ENCODE measurements around the gene NTNG2. TPM values are rescaled to one million over a fixed set of nuclear protein-coding genes. Genes with fewer than 3 reads are reported as not detected.

NTNG2 gene
- total RNA-seq, 1 donor from 2014 or later, result 43.7 TPM

DNA sequence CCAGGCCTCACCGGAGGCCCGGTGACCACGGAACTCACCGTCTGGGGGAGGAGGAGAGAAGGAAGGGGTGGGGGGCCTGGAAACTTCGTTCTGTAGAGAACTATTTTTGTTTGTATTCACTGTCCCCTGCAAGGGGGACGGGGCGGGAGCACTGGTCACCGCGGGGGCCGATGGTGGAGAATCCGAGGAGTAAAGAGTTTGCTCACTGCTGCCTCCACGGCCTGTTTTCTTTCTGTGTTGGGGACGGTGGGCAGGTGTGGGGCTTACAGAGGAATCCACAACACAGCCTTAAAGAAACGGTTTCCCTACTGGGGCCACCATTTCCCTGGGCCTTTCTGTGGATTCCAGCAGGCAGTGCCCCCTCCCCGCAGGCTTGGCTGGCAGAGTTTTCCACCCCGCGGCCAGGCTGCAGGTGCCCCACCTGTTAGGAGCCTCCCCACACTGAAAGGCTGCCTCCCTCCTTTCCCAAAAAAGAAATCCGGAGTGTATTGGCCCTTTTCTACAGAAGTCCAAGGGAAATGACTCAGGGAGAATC lies 80.8 kb downstream of the NTNG2 start:
- peak overlapping the region; percentile 86 for H3K27ac Mint-ChIP-seq (ENCODE audit: unreplicated experiment)
- peaks cover 7% of the 10 kb centered on the region for H3K27me3 Mint-ChIP-seq (ENCODE audit: unreplicated experiment)

GRCh38 chr9:132243156-132244074 lies 81.6 kb downstream of the NTNG2 start:
- TF ChIP-seq, protein P1, sequence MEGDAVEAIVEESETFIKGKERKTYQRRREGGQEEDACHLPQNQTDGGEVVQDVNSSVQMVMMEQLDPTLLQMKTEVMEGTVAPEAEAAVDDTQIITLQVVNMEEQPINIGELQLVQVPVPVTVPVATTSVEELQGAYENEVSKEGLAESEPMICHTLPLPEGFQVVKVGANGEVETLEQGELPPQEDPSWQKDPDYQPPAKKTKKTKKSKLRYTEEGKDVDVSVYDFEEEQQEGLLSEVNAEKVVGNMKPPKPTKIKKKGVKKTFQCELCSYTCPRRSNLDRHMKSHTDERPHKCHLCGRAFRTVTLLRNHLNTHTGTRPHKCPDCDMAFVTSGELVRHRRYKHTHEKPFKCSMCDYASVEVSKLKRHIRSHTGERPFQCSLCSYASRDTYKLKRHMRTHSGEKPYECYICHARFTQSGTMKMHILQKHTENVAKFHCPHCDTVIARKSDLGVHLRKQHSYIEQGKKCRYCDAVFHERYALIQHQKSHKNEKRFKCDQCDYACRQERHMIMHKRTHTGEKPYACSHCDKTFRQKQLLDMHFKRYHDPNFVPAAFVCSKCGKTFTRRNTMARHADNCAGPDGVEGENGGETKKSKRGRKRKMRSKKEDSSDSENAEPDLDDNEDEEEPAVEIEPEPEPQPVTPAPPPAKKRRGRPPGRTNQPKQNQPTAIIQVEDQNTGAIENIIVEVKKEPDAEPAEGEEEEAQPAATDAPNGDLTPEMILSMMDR (IDR thresholded peaks at IDR 0.05; ENCODE audit: partially characterized antibody, unreplicated experiment), result no peak

More for the DNA sequence above, 80.8 kb downstream of the NTNG2 start:
- Mint-ChIP-seq H3K36me3 (ENCODE audit: unreplicated experiment) (no peaks in the 10 kb centered on the region), H3K4me1 (ENCODE audit: low read depth, unreplicated experiment) (peaks cover 15% of the 10 kb centered on the region), H3K9me3 (ENCODE audit: unreplicated experiment) (peaks cover 7% of the 10 kb centered on the region), H3K4me3 (ENCODE audit: unreplicated experiment) (peak overlapping the region; percentile 91)
- TF ChIP-seq, protein P1 (IDR thresholded peaks at IDR 0.05; ENCODE audit: partially characterized antibody, unreplicated experiment), result no peak
- DNase-seq, result no peak

GRCh38 chr9:132244582-132245455 lies 83.0 kb downstream of the NTNG2 start:
- peaks cover 7% of the 10 kb centered on the region for H3K27me3 Mint-ChIP-seq (ENCODE audit: unreplicated experiment)
- H3K4me1 Mint-ChIP-seq (ENCODE audit: low read depth, unreplicated experiment), result peaks cover 15% of the 10 kb centered on the region
- peaks cover 7% of the 10 kb centered on the region for H3K9me3 Mint-ChIP-seq (ENCODE audit: unreplicated experiment)
- peak overlapping the region; percentile 62 for H3K27ac Mint-ChIP-seq (ENCODE audit: unreplicated experiment)
- DNase-seq, result peak; percentile 54
- no peaks in the 10 kb centered on the region for H3K36me3 Mint-ChIP-seq (ENCODE audit: unreplicated experiment)
- TF ChIP-seq, protein P1 (IDR thresholded peaks at IDR 0.05; ENCODE audit: partially characterized antibody, unreplicated experiment), result no peak
- H3K4me3 Mint-ChIP-seq (ENCODE audit: unreplicated experiment), result peak overlapping the region; percentile 69

More at GRCh38 chr9:132243156-132244074, 81.6 kb downstream of the NTNG2 start:
- Mint-ChIP-seq H3K4me3 (ENCODE audit: unreplicated experiment) (peak overlapping the region; percentile 91), H3K4me1 (ENCODE audit: low read depth, unreplicated experiment) (peaks cover 15% of the 10 kb centered on the region), H3K36me3 (ENCODE audit: unreplicated experiment) (no peaks in the 10 kb centered on the region), H3K9me3 (ENCODE audit: unreplicated experiment) (peaks cover 7% of the 10 kb centered on the region), H3K27me3 (ENCODE audit: unreplicated experiment) (peaks cover 7% of the 10 kb centered on the region), H3K27ac (ENCODE audit: unreplicated experiment) (no peak overlapping the region)
- no peak for DNase-seq

DNA sequence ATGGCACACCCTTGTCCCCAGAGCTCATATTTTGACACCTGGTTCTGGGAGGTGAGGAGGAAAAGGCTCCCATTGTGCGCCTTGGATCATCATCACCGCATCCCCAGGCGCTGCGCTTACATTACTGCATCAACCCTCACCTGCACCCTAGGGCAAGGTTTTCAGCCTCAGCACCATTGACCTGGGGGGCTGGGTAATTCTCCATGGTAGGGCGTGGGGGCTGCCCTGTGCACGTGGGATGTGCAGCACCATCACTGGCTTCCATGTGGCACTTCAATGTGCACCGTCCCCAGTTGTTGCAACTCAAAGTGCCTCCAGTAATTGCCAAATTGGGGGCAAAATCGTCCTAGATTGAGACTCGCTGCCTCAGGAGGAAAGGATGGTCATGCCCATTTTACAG lies 83.6 kb downstream of the NTNG2 start:
- no peak for DNase-seq
- peaks cover 7% of the 10 kb centered on the region for H3K27me3 Mint-ChIP-seq (ENCODE audit: unreplicated experiment)
- peak overlapping the region; percentile 12 for H3K27ac Mint-ChIP-seq (ENCODE audit: unreplicated experiment)
- H3K4me3 Mint-ChIP-seq (ENCODE audit: unreplicated experiment), result no peak overlapping the region
- no peaks in the 10 kb centered on the region for H3K36me3 Mint-ChIP-seq (ENCODE audit: unreplicated experiment)
- H3K4me1 Mint-ChIP-seq (ENCODE audit: low read depth, unreplicated experiment), result peaks cover 15% of the 10 kb centered on the region
- TF ChIP-seq, protein P1 (IDR thresholded peaks at IDR 0.05; ENCODE audit: partially characterized antibody, unreplicated experiment), result no peak
- peaks cover 7% of the 10 kb centered on the region for H3K9me3 Mint-ChIP-seq (ENCODE audit: unreplicated experiment)

Measured in glutamatergic neuron (in vitro differentiated cells).